Measurements from ENCODE around the gene FLT4.

DNA sequence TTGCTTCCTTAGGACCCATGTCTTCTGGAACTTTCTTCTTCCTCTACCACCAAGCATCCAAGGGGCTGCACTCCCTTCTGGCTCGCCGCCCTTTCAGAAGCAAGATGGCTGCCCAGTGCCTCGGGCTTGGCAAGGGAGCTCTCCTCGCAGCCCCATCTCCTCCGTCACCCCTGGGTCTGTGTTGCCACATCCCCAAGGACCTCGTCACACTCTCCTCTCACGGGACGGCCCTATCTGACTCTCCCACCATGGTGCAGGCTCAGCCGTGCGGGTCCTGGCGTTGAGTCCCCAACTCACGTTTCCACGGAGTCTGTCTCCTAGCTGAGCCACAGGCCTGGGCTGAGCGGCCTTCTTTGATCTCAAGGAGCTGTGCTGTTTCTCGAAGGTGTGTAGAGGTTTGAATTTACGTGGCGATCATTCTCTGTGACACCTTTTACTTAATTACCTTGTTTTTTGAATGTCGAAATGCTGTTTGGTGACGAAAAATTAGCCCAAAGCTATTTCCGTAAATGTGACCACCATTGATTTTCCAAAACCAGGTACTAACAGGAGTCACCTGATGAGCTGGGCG is 43.1 kb downstream of the FLT4 start:
- TF ChIP-seq, protein P1, sequence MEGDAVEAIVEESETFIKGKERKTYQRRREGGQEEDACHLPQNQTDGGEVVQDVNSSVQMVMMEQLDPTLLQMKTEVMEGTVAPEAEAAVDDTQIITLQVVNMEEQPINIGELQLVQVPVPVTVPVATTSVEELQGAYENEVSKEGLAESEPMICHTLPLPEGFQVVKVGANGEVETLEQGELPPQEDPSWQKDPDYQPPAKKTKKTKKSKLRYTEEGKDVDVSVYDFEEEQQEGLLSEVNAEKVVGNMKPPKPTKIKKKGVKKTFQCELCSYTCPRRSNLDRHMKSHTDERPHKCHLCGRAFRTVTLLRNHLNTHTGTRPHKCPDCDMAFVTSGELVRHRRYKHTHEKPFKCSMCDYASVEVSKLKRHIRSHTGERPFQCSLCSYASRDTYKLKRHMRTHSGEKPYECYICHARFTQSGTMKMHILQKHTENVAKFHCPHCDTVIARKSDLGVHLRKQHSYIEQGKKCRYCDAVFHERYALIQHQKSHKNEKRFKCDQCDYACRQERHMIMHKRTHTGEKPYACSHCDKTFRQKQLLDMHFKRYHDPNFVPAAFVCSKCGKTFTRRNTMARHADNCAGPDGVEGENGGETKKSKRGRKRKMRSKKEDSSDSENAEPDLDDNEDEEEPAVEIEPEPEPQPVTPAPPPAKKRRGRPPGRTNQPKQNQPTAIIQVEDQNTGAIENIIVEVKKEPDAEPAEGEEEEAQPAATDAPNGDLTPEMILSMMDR (IDR thresholded peaks at IDR 0.05; ENCODE audit: insufficient read depth, low read length, poor library complexity, severe bottlenecking): no peak
- no peak for TF ChIP-seq EZH2phosphoT487 (conservative IDR thresholded peaks at IDR 0.05; ENCODE audit: low read length)
